HCT116 (cell line): ENCODE results near the gene LCT. TPM values are rescaled to one million over a fixed set of nuclear protein-coding genes. Genes with fewer than 3 reads are reported as not detected.
A peak's percentile ranks its signal among the peaks of the same experiment; 100 is the strongest.

Source experiments
- ATAC-seq: fragments of 200-7000 bp; cut with Tn5 transposase; 2 replicates; pipeline ENCODE4 v1.9.1; 2020; ENCODE audit warnings: mild to moderate bottlenecking, moderate library complexity
- BruUV-seq: library from RNA; stranded (reverse); fragments of 400-500 nt; replicated peaks from 2 replicates; lab custom pipeline; 2021; lab: Mats Ljungman, UMichigan
- CTCF ChIA-PET: fragments of 300-600 bp; sonication (Branson Sonifier 250); formaldehyde crosslinking; loops from one replicate; lab custom pipeline; 2021; ENCODE audit warnings: antibody characterized with exemption; lab: Charles Lee
- POLR2A ChIA-PET: fragments of 300-600, 350-600 bp; sonication (Branson Sonifier 250); formaldehyde crosslinking; loops from one replicate; lab custom pipeline; 2021; ENCODE audit warnings: antibody characterized with exemption; lab: Charles Lee
- RAD21 ChIA-PET, 2 experiments: fragments of 300-600 bp; sonication (Branson Sonifier 250); formaldehyde crosslinking; loops; one replicate each; lab custom pipeline; 2023; ENCODE audit warnings: low total read pairs in 2 of 2; ENCODE audit not compliant: uncharacterized antibody in 2 of 2, unreplicated experiment in 2 of 2, low non-redundant PET in 1 of 2; lab: Charles Lee
- DNase-seq: peaks from one replicate; pipeline ENCODE4 v3.0.0-alpha.2; 2010; ENCODE audit warnings: low read depth, low spot score
- H2AFZ ChIP-seq: fragments of 200-600 bp; shearing (Covaris generic), sonication (generic); 2 replicates; pipeline ENCODE4 v1.6.1; 2017; ENCODE audit warnings: low read depth, mixed run types, mixed read lengths, antibody characterized with exemption, low read length; ENCODE audit not compliant: poor library complexity, severe bottlenecking
- H3K27ac ChIP-seq: 2 replicates; pipeline ENCODE4 v1.5.1; 2012; ENCODE audit warnings: low read depth, low read length
- H3K27me3 ChIP-seq: fragments of 200-600 bp; sonication (generic); 2 replicates; pipeline ENCODE4 v1.6.1; 2016; ENCODE audit warnings: mixed run types, low read length, mixed read lengths; ENCODE audit not compliant: insufficient read depth
- H3K36me3 ChIP-seq, 2 experiments: fragments of 200-500 bp in 1 of 2; fragments of 200-600 bp in 1 of 2; sonication (Bioruptor generic) in 1 of 2; sonication (generic) in 1 of 2; 2 replicates each; pipeline versions ENCODE4 v1.5.1 to v1.6.1; 2014 to 2016; ENCODE audit warnings: low read length in 2 of 2, inconsistent platforms in 1 of 2, mixed read lengths in 1 of 2, mixed run types in 1 of 2; ENCODE audit not compliant: insufficient read depth in 2 of 2, control insufficient read depth in 1 of 2
- H3K4me1 ChIP-seq, 2 experiments: fragments of 200-600 bp in 1 of 2; sonication (generic) in 1 of 2; 2 replicates each; pipeline versions ENCODE4 v1.5.1 to v1.6.1; 2012 to 2017; ENCODE audit warnings: low read length in 2 of 2, inconsistent platforms in 1 of 2, mild to moderate bottlenecking in 1 of 2, mixed read lengths in 1 of 2, mixed run types in 1 of 2, moderate library complexity in 1 of 2; ENCODE audit not compliant: insufficient read depth in 2 of 2, control insufficient read depth in 1 of 2
- H3K4me2 ChIP-seq: fragments of 200-600 bp; sonication (generic); 2 replicates; pipeline ENCODE4 v1.6.1; 2017; ENCODE audit warnings: mixed run types, low read length, mixed read lengths
- H3K4me3 ChIP-seq, 2 experiments: fragments of 200-600 bp in 1 of 2; sonication (generic) in 1 of 2; replicated peaks in 1 of 2; 2 replicates each; pipeline ENCODE4 v1.5.1; 2011 to 2016; ENCODE audit warnings: low read length in 2 of 2, control low read depth in 1 of 2, low read depth in 1 of 2, mild to moderate bottlenecking in 1 of 2, mixed read lengths in 1 of 2, mixed run types in 1 of 2
- H3K79me2 ChIP-seq: fragments of 200-600 bp; sonication (generic); 2 replicates; pipeline ENCODE4 v1.6.1; 2017; ENCODE audit warnings: mild to moderate bottlenecking, mixed run types, low read length, moderate library complexity, mixed read lengths; ENCODE audit not compliant: insufficient read depth
- H3K9ac ChIP-seq: fragments of 200-600 bp; sonication (generic); 2 replicates; pipeline ENCODE4 v1.6.1; 2016; ENCODE audit warnings: low read length, mixed read lengths
- H3K9me2 ChIP-seq: fragments of 200-600 bp; sonication (generic), shearing (Covaris generic); 2 replicates; pipeline ENCODE4 v1.6.1; 2017; ENCODE audit warnings: mixed run types, mild to moderate bottlenecking, moderate library complexity; ENCODE audit not compliant: insufficient read depth
- H3K9me3 ChIP-seq, 2 experiments: fragments of 200-500 bp in 1 of 2; fragments of 200-600 bp in 1 of 2; sonication (Bioruptor generic) in 1 of 2; sonication (generic) in 1 of 2; 2 replicates each; pipeline ENCODE4 v1.6.1; 2014 to 2017; ENCODE audit warnings: low read length in 2 of 2, mixed read lengths in 2 of 2, inconsistent platforms in 1 of 2, low read depth in 1 of 2, mild to moderate bottlenecking in 1 of 2, mixed run types in 1 of 2, moderate library complexity in 1 of 2; ENCODE audit not compliant: control insufficient read depth in 1 of 2, insufficient read depth in 1 of 2
- H4K20me1 ChIP-seq: fragments of 200-600 bp; sonication (generic), shearing (Covaris generic); 2 replicates; pipeline ENCODE4 v1.6.1; 2017; ENCODE audit warnings: mixed run types, mild to moderate bottlenecking, moderate library complexity; ENCODE audit not compliant: insufficient read depth
- CBX3 ChIP-seq: IDR thresholded peaks from 2 replicates; pipeline ENCODE4 v1.6.1; 2012; ENCODE audit warnings: low read depth
- CEBPB ChIP-seq: IDR thresholded peaks from 2 replicates; pipeline ENCODE4 v1.6.1; 2012; ENCODE audit warnings: low read depth
- CTCF ChIP-seq, 3 experiments: fragments of 200-600 bp in 1 of 3; sonication (generic) in 1 of 3; IDR thresholded peaks in 2 of 3; conservative IDR thresholded peaks in 1 of 3; 2 replicates each; pipeline ENCODE4 v1.5.1; 2012 to 2017; ENCODE audit warnings: low read depth in 2 of 3, low read length in 2 of 3, antibody characterized with exemption in 1 of 3, borderline replicate concordance in 1 of 3, control low read depth in 1 of 3, mild to moderate bottlenecking in 1 of 3, mixed read lengths in 1 of 3, mixed run types in 1 of 3, moderate library complexity in 1 of 3; ENCODE audit not compliant: insufficient read depth in 1 of 3
- ELF1 ChIP-seq: IDR thresholded peaks from 2 replicates; pipeline ENCODE4 v1.6.1; 2012; ENCODE audit warnings: low read depth, borderline replicate concordance
- EZH2 ChIP-seq: fragments of 200-600 bp; sonication (generic); IDR thresholded peaks from 2 replicates; pipeline ENCODE4 v1.6.1; 2017; ENCODE audit warnings: antibody characterized with exemption, mixed run types
- EZH2phosphoT487 ChIP-seq: fragments of 200-600 bp; IDR thresholded peaks from 2 replicates; pipeline ENCODE4 v1.6.1; 2018; ENCODE audit warnings: antibody characterized with exemption, borderline replicate concordance
- FOSL1 ChIP-seq: IDR thresholded peaks from 2 replicates; pipeline ENCODE4 v1.6.1; 2012; ENCODE audit warnings: low read depth
- JUND ChIP-seq: IDR thresholded peaks from 2 replicates; pipeline ENCODE4 v1.6.1; 2012
- MAX ChIP-seq: IDR thresholded peaks from 2 replicates; pipeline ENCODE4 v1.6.1; 2012
- POLR2AphosphoS5 ChIP-seq: IDR thresholded peaks from 2 replicates; pipeline ENCODE4 v1.6.1; 2011; ENCODE audit warnings: mild to moderate bottlenecking, low read depth, low read length, moderate library complexity
- RAD21 ChIP-seq: IDR thresholded peaks from 2 replicates; pipeline ENCODE4 v1.6.1; 2012; ENCODE audit warnings: low read depth, mild to moderate bottlenecking
- REST ChIP-seq: IDR thresholded peaks from 2 replicates; pipeline ENCODE4 v1.6.1; 2012; ENCODE audit warnings: low read depth
- SP1 ChIP-seq: IDR thresholded peaks from 2 replicates; pipeline ENCODE4 v1.6.1; 2012; ENCODE audit warnings: low read depth
- SRF ChIP-seq: IDR thresholded peaks from 2 replicates; pipeline ENCODE4 v1.6.1; 2012; ENCODE audit warnings: low read depth
- YY1 ChIP-seq: IDR thresholded peaks from 2 replicates; pipeline ENCODE4 v1.6.1; 2011; ENCODE audit warnings: low read length, low read depth, moderate library complexity, mild to moderate bottlenecking; ENCODE audit not compliant: insufficient replicate concordance; ENCODE audit errors: extremely low read depth
- ZFX ChIP-seq: fragments of 450-650 bp; IDR thresholded peaks from 2 replicates; pipeline ENCODE4 v1.6.1; 2017
- ZNF274 ChIP-seq: fragments of 200-500 bp; sonication (Bioruptor generic); IDR thresholded peaks from 2 replicates; pipeline ENCODE4 v1.6.1; 2014; ENCODE audit warnings: mild to moderate bottlenecking, low read depth, low read length, inconsistent platforms
- intact Hi-C: fragments of 100-400 bp; cut with micrococcal nuclease; formaldehyde crosslinking; loops from 2 replicates; pipeline ENCODE4 v1.10.0; 2022
- total RNA-seq: library from RNA; stranded (reverse); gene quantifications from one replicate; pipeline ENCODE4 v1.2.1, GENCODE V29; 2021; ENCODE audit not compliant: unreplicated experiment
- TF ChIP-seq, protein P1 (sequence below): IDR thresholded peaks from 2 replicates; pipeline ENCODE4 v1.6.1; 2012

The LCT gene
- total RNA-seq, 1 experiment from 2014 or later, result 0.12 TPM

DNA sequence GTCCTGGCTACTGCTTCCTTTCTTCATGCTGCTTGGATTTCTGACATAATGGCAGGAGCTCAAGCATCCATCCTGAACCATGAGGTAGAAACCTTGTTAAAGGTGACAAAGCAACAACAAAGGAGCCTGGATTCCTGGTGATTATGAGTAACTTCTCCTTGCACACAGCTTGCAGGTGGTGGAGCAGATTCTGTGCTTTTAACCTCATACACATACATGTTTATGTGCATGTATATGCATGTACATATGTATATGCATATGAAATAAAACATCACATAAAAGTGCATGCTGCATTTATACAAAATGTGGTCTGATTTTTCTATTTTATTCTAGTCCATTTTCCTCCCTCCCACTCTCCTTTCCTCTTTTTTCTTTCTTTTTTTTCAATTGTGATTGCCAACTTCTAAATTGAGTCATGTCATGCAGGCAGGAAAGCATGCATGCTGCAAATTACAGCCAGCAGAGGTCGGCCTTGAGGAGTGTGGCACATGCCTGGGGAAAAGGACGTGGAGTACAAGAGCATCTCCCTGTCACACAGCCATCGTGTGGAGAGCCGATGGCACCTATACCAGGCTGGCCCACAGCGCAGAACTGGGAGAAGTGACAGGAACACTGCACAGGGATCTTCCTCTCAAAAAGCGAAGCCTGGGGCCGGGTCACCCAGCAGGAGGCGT is 17.9 kb downstream of the LCT start:
- DNase-seq, result peak; percentile 21
- no TSS peak for BruUV-seq
- Histone ChIP-seq H3K4me2 (no peak overlapping the region), H3K4me1 (no peaks in the 10 kb centered on the region), H3K27ac (no peak overlapping the region), H3K36me3 (no peaks in the 10 kb centered on the region), H3K79me2 (no peaks in the 10 kb centered on the region), H2AFZ (no peak overlapping the region), H3K9ac (no peak overlapping the region), H4K20me1 (no peaks in the 10 kb centered on the region), H3K9me2 (no peaks in the 10 kb centered on the region), H3K4me3 (no peak overlapping the region), H3K27me3 (no peaks in the 10 kb centered on the region), H3K9me3 (no peaks in the 10 kb centered on the region)
- ChIA-PET CTCF (interaction anchor here (1.2 kb wide), 1 partner anchor 830 kb away, joined by 3 read pairs; no protein-coding TSS in a partner anchor), POLR2A (no interaction called here), RAD21 (no interaction called here)
- intact Hi-C loops, result loop anchor here (10.0 kb wide), 1 partner anchor 566 kb away; no protein-coding TSS in a partner anchor
- peak; percentile 95 for ATAC-seq
- TF ChIP-seq EZH2, result no peak
- TF ChIP-seq ELF1, result no peak
- no peak for TF ChIP-seq CEBPB
- no peak for TF ChIP-seq FOSL1
- TF ChIP-seq MAX, result peak; percentile 44; the same call in 1 of the 2 replicates
- TF ChIP-seq CTCF (IDR thresholded peaks at IDR 0.05 in 2 of 3, conservative IDR thresholded peaks at IDR 0.05 in 1 of 3; ENCODE audit: borderline replicate concordance in 1 of 3, insufficient read depth in 1 of 3, low read depth in 2 of 3, low read length in 2 of 3), result peak; percentile 66 to 75 (median 68); a peak in 5 of 6 replicates
- TF ChIP-seq POLR2AphosphoS5, result no peak
- TF ChIP-seq RAD21, result peak; percentile 69
- TF ChIP-seq, protein P1, sequence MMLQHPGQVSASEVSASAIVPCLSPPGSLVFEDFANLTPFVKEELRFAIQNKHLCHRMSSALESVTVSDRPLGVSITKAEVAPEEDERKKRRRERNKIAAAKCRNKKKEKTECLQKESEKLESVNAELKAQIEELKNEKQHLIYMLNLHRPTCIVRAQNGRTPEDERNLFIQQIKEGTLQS, result no peak
- TF ChIP-seq SP1, result no peak
- no peak for TF ChIP-seq YY1
- no peak for TF ChIP-seq EZH2phosphoT487
- TF ChIP-seq JUND, result no peak
- no peak for TF ChIP-seq ZFX
- no peak for TF ChIP-seq ZNF274
- no peak for TF ChIP-seq REST
- no peak for TF ChIP-seq SRF
- no peak for TF ChIP-seq CBX3
